Activated CD4-positive, alpha-beta memory T cell treated with anti-CD3 and anti-CD28 coated beads for 36 hours (primary cell): ENCODE results near the gene SPPL3. TPM values are rescaled to one million over a fixed set of nuclear protein-coding genes. Genes with fewer than 3 reads are reported as not detected.

Experiments
- CTCF ChIA-PET: fragments of 350-600 bp; sonication (Branson Sonifier 250); formaldehyde crosslinking; loops from one replicate; lab custom pipeline; 2021; ENCODE audit warnings: antibody characterized with exemption, inconsistent platforms; lab: Charles Lee
- POLR2A ChIA-PET: fragments of 350-600 bp; sonication (Branson Sonifier 250); formaldehyde crosslinking; loops from one replicate; lab custom pipeline; 2021; ENCODE audit warnings: antibody characterized with exemption; lab: Charles Lee
- DNase-seq: peaks from one replicate; pipeline ENCODE4 v3.0.0-alpha.2; 2020
- H3K27ac Mint-ChIP-seq: one replicate; pipeline ENCODE4 v1.8.0; 2021; ENCODE audit warnings: mixed read lengths
- H3K27me3 Mint-ChIP-seq: one replicate; pipeline ENCODE4 v1.8.0; 2021; ENCODE audit warnings: mixed read lengths
- H3K36me3 Mint-ChIP-seq: one replicate; pipeline ENCODE4 v1.8.0; 2021; ENCODE audit warnings: mixed read lengths
- H3K4me1 Mint-ChIP-seq: one replicate; pipeline ENCODE4 v1.8.0; 2021; ENCODE audit warnings: low read depth, mixed read lengths
- H3K4me3 Mint-ChIP-seq: one replicate; pipeline ENCODE4 v1.8.0; 2021; ENCODE audit warnings: mild to moderate bottlenecking, mixed read lengths
- H3K9me3 Mint-ChIP-seq: one replicate; pipeline ENCODE4 v1.8.0; 2021; ENCODE audit warnings: mixed read lengths
- intact Hi-C: fragments of 100-400 bp; cut with micrococcal nuclease; formaldehyde crosslinking; loops from one replicate; pipeline ENCODE4 v1.15.1; 2023
- total RNA-seq, 2 experiments: library from RNA; stranded (reverse); gene quantifications; one replicate each; pipeline ENCODE4 v1.2.3, GENCODE V29; 2021

SPPL3 gene
- total RNA-seq, 2 experiments from 2014 or later: 24.3 to 26.7 TPM

DNA sequence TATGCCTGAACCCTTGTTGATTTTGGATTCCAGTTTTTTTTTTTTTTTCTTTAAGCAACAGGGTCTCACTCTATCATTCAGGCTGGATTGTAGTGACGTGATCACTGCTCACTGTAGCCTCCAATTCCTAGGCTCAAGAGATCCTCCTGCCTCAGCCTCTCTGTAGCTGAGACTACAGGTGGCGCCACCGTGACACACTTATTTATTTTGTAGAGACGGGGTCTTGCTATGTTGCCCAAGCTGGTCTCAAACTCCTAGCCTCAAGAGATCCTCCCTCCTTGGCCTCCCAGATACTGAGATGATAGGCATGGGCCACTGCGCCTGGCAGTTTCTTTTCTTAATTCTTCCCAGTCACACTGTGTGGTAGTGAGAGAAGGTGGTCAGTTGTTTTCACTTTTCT lies 153.4 kb downstream of the SPPL3 start:
- H3K4me3 Mint-ChIP-seq: no peak overlapping the region
- no peaks in the 10 kb centered on the region for H3K27me3 Mint-ChIP-seq
- H3K36me3 Mint-ChIP-seq: no peaks in the 10 kb centered on the region
- no peak overlapping the region for H3K27ac Mint-ChIP-seq
- H3K9me3 Mint-ChIP-seq: peaks cover 10% of the 10 kb centered on the region
- no peaks in the 10 kb centered on the region for H3K4me1 Mint-ChIP-seq
- intact Hi-C loops: no loop called here
- ChIA-PET CTCF (no interaction called here), POLR2A (no interaction called here)
- peak; percentile 24 for DNase-seq

DNA sequence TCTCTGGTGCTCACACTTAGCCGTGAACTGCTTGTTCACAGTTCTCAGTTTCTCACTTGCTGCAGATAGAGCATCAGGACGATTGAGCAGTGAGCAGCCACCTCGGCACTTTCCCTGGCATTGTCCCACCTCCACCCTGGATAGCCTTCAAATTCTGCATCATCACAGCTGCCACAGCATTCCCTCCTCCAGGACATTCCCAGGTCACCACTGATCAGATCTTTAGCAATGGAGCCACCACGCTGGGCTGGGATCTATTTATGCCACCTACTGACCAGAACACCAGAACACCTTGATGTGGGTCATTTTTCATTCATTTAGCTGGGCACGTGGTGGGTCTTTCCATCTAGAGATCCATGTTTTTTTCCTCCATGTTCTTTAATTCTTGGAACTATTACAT lies 154.9 kb downstream of the SPPL3 start:
- ChIA-PET POLR2A (no interaction called here), CTCF (no interaction called here)
- Mint-ChIP-seq H3K27me3 (no peaks in the 10 kb centered on the region), H3K4me1 (no peaks in the 10 kb centered on the region), H3K36me3 (no peaks in the 10 kb centered on the region), H3K9me3 (no peaks in the 10 kb centered on the region), H3K27ac (no peak overlapping the region), H3K4me3 (no peak overlapping the region)
- no peak for DNase-seq
- intact Hi-C loops: no loop called here

DNA sequence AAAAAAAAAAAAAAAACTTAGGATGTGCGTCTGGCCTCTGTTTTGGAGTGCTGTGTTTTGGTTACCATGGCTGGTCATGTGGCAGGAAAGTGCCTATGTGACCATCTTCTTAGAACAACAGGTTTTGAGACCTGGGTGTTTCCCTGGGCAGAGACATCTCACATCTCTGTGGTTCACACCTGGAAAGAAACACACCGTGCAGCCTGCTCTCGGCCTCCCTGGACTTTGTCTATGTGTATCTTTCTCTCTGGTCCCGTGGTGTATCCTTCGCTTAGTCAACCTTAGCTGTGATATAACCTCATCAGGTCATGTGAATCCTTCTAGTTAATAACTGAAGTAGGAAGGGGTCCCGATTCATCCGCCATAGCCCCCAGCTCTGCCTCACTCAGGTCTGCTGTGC lies 155.9 kb downstream of the SPPL3 start:
- ChIA-PET POLR2A (no interaction called here), CTCF (no interaction called here)
- no peaks in the 10 kb centered on the region for H3K27me3 Mint-ChIP-seq
- H3K4me1 Mint-ChIP-seq: no peaks in the 10 kb centered on the region
- H3K27ac Mint-ChIP-seq: no peak overlapping the region
- H3K4me3 Mint-ChIP-seq: no peak overlapping the region
- intact Hi-C loops: no loop called here
- H3K36me3 Mint-ChIP-seq: no peaks in the 10 kb centered on the region
- no peaks in the 10 kb centered on the region for H3K9me3 Mint-ChIP-seq
- DNase-seq: no peak

DNA sequence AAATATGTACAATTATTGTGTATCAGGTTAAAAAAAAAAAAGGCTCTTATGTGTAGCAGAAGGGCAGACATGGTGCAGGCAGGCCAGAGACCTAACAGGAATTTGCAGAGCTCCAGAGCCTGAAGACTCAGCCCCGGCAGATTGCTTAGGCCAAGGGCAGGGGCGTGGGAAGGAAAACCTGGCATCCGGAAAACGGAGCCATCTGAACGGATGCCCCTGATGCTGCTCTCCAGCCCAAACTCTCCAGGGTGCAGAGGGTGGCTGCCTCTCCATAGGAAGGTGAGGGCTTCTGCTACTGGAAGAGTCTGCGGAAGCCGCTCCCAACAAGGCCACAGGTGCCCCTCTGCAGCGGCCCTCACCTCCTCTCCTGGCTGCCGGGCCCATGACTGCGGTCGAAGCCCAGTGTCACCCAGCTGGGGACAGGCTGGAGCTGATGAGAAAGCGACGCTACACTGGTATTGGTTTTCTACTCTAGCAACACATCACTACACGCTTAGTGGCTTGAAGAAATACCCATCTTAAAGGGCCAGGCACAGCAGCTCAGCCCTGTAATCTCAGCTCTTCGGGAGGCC lies 159.2 kb downstream of the SPPL3 start:
- ChIA-PET POLR2A (no interaction called here), CTCF (no interaction called here)
- Mint-ChIP-seq H3K36me3 (no peaks in the 10 kb centered on the region), H3K27me3 (no peaks in the 10 kb centered on the region), H3K9me3 (no peaks in the 10 kb centered on the region), H3K4me1 (no peaks in the 10 kb centered on the region), H3K27ac (no peak overlapping the region), H3K4me3 (no peak overlapping the region)
- intact Hi-C loops: no loop called here
- no peak for DNase-seq

DNA sequence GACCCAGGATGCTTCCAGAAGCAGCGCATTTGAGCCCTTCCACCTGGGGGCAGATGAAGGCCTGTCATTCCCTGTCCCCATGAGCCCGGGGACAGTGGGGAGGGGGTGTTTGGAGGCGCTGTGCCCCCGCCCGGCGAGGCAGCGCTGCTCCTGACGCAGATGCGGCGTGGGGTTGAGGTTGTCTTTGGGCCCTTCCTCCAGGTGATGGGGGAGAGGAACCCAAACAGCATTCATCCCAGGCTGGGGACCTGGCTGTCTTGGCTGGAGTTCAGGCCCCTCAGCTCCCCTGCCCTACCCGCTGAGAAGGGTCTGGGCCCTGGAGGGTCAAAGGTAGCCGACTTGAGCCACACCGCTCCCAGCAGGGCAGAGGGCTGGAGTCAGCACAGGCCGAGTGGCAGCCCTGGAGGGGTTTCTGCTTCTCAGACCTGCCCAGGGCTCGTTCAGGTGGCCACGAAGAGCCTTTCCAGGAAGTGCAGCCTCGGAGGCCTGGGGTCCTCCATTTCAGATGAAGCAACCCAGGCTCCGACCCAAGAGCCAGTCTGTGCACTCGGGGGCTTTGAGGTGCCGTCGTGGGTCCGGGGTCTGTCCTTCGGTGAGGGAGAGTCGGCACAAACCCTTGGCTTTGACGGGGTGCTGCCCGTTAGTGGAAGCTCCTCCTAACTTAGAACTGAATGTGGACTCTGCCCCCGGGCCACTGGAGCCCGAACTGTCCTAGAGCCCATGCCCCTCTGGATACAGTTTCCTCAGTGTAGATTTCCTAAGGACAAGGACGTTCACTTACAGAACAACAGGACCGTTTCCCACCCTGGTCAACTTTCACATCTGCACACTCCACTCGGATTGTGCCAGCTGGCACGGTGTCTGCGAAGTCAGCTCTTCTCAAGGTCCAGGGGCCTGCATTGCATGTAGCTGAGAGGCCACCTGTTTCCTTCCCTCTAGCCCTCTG lies 162.4 kb downstream of the SPPL3 start:
- Mint-ChIP-seq H3K4me3 (no peak overlapping the region), H3K27ac (no peak overlapping the region)
- POLR2A ChIA-PET: interaction anchor here (0.6 kb wide), 1 partner anchor 264 kb away, joined by 3 read pairs; no protein-coding TSS in a partner anchor

DNA sequence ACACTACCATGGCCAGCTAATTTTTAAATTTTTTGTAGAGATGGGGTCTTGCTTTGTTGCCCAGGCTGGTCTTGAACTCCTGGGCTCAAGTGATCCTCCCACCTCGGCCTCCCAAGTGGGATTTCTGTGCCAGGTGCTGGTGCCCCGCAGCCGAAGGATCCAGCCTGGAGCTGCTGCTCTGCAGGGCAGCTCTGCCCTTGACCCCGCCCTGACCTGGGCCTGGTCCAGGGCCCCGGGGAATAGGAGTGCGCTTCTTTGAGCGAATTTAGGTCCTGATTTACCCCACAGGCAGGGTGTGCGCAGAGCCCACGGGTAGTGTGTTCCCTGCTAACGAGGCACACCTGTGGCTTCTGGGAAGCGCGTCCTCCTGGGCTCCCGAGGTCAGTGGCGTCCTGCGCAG lies 163.3 kb downstream of the SPPL3 start:
- intact Hi-C loops: no loop called here
- Mint-ChIP-seq H3K4me1 (no peaks in the 10 kb centered on the region), H3K36me3 (no peaks in the 10 kb centered on the region), H3K27ac (no peak overlapping the region), H3K4me3 (no peak overlapping the region), H3K9me3 (no peaks in the 10 kb centered on the region), H3K27me3 (no peaks in the 10 kb centered on the region)
- CTCF ChIA-PET: no interaction called here
- DNase-seq: no peak
- POLR2A ChIA-PET: no interaction called here

More for the DNA sequence above, 162.4 kb downstream of the SPPL3 start:
- H3K27me3 Mint-ChIP-seq: no peaks in the 10 kb centered on the region
- CTCF ChIA-PET: no interaction called here
- no peak for DNase-seq
- H3K36me3 Mint-ChIP-seq: no peaks in the 10 kb centered on the region
- H3K4me1 Mint-ChIP-seq: no peaks in the 10 kb centered on the region
- no peaks in the 10 kb centered on the region for H3K9me3 Mint-ChIP-seq
- intact Hi-C loops: no loop called here

DNA sequence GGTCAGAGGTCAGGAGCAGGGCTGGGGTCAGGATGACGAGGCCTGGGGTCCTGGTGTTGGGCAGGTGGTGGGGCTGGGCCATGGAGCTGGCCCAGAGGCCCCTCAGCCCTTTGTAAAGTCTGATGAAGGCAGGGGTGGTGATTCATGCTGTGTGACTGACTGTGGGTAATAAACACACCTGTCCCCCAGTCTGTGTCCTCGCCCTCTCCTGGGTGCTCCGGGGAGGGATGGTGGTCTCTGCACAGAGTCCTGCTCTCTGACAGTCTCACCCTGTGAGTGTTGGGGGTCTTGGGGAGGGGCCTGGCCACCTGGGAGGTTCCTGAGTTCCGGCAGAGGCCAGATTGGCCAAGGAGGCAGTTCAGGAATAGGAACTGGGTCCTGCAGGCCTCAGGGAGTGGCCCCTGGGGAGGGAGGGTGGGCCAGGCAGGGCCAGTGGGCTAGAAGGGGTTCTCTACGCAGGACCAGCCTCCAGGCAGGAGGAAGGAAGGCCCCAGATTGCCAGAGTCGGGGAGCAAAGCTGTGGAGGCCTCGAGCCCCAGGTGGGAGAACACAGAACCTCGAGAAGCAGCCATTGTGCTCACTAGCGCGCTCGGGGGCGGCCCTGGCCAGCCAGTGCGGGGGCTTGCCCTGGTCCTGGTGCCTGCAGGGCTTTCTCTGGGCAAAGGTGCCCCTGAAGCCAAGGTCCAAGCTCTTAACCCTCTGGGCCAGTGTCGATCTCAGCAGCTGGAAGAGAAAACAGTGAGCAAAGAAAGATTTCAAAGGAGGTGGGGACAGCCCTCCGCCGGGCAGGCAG lies 164.1 kb downstream of the SPPL3 start:
- POLR2A ChIA-PET: no interaction called here
- CTCF ChIA-PET: no interaction called here
- Mint-ChIP-seq H3K27ac (no peak overlapping the region), H3K4me3 (no peak overlapping the region), H3K36me3 (no peaks in the 10 kb centered on the region), H3K4me1 (no peaks in the 10 kb centered on the region), H3K9me3 (no peaks in the 10 kb centered on the region), H3K27me3 (no peaks in the 10 kb centered on the region)
- intact Hi-C loops: no loop called here
- DNase-seq: no peak

DNA sequence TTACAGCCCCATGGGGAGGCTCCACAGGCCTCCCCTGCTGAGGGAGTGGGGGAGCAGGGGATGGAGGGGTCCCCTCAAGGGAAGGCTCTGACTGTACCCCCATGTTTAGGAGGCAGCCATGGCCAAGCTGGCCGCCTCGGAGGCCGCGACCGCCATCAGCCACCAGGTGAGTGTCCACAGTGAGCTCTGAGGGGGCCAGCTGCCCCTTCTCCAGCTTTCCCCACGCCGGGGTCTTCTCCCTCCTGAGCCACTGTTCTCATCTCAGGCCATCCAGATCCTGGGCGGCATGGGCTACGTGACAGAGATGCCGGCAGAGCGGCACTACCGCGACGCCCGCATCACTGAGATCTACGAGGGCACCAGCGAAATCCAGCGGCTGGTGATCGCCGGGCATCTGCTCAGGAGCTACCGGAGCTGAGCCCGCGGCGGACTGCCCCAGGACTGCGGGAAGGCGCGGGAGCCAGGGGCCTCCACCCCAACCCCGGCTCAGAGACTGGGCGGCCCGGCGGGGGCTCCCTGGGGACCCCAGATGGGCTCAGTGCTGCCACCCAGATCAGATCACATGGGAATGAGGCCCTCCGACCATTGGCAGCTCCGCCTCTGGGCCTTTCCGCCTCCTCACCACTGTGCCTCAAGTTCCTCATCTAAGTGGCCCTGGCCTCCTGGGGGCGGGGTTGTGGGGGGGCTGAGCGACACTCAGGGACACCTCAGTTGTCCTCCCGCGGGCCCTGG lies 165.0 kb downstream of the SPPL3 start:
- Mint-ChIP-seq H3K4me1 (no peaks in the 10 kb centered on the region), H3K36me3 (peaks cover 2% of the 10 kb centered on the region), H3K4me3 (no peak overlapping the region), H3K27ac (no peak overlapping the region), H3K27me3 (no peaks in the 10 kb centered on the region), H3K9me3 (no peaks in the 10 kb centered on the region)
- DNase-seq: no peak
- intact Hi-C loops: no loop called here
- ChIA-PET CTCF (no interaction called here), POLR2A (no interaction called here)

DNA sequence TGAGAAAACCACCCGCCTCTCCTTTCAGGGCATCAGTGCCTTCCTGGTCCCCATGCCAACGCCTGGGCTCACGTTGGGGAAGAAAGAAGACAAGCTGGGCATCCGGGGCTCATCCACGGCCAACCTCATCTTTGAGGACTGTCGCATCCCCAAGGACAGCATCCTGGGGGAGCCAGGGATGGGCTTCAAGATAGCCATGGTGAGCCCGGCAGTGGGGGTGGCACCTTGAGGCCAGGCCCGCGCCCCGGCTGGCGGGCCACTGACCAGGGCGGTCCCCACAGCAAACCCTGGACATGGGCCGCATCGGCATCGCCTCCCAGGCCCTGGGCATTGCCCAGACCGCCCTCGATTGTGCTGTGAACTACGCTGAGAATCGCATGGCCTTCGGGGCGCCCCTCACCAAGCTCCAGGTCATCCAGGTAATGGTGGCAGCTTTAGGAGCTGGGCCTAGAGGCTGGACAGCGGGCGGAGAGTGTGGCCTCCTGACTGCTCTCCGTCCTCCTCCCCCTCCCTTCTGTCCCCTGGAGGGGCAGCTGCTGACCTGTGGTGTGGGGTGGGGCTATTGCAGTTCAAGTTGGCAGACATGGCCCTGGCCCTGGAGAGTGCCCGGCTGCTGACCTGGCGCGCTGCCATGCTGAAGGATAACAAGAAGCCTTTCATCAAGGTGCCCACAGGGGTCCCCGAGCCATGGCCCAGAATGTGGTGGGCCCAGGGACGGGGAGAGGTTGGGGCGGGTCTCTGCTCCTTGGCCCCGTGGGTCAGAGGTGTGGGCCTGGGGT lies 165.7 kb downstream of the SPPL3 start:
- intact Hi-C loops: no loop called here
- H3K4me3 Mint-ChIP-seq: no peak overlapping the region
- H3K27me3 Mint-ChIP-seq: no peaks in the 10 kb centered on the region
- no peak for DNase-seq
- ChIA-PET CTCF (no interaction called here), POLR2A (no interaction called here)
- no peak overlapping the region for H3K27ac Mint-ChIP-seq
- no peaks in the 10 kb centered on the region for H3K9me3 Mint-ChIP-seq
- H3K36me3 Mint-ChIP-seq: peaks cover 3% of the 10 kb centered on the region
- no peaks in the 10 kb centered on the region for H3K4me1 Mint-ChIP-seq

DNA sequence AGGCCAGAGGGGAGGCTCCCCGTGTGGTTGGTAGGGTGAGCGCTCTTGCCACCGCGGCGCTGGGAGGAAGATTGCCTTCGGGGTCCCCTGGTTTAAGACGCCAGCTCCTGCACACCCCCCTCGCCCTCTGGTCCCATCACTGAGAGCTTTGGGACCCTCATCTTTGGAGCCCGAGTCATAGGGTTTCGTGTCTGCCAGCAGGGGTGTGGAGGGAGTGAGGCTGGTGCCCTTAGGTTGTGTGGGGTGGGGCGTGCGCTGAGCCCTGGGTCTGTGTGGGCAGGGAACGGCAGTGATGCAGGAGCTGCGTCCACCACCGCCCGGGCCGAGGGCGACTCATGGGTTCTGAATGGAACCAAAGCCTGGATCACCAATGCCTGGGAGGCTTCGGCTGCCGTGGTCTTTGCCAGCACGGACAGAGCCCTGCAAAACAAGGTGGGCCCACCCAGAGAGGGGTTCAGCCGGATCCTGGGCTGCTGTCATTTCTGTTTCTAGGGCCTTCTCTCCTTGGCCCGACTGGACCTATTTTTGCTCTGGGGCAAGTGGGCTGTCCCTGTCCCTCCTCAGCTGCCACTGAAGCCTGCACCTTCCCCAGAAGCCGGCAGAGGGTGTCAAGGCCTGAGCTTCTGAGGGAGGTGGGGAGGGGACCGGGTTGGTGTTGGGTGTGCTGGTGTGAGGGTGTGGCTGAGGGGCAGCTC lies 166.5 kb downstream of the SPPL3 start:
- Mint-ChIP-seq H3K4me1 (no peaks in the 10 kb centered on the region), H3K27ac (no peak overlapping the region), H3K36me3 (peaks cover 3% of the 10 kb centered on the region), H3K9me3 (no peaks in the 10 kb centered on the region), H3K27me3 (no peaks in the 10 kb centered on the region), H3K4me3 (no peak overlapping the region)
- intact Hi-C loops: no loop called here
- CTCF ChIA-PET: no interaction called here
- no peak for DNase-seq
- POLR2A ChIA-PET: no interaction called here
